ENCODE data around the gene CACNA1B.

- TF ChIP-seq YY1 (IDR thresholded peaks at IDR 0.05; ENCODE audit: insufficient read depth, insufficient read length): no peak
- no peak for TF ChIP-seq SUZ12 (IDR thresholded peaks at IDR 0.05; ENCODE audit: extremely low read depth, insufficient read depth, insufficient read length)
- TF ChIP-seq ZNF274 (IDR thresholded peaks at IDR 0.05; ENCODE audit: low read depth, low read length): no peak
These were observed 78.0 kb downstream of the CACNA1B start for GRCh38 chr9:137955586-137955985.
